SK-N-SH treated with all-trans-retinoic acid at 6 μM for 48 hours (cell line): ENCODE results near the gene KRT9.

ENCODE experiments used
- CREB5 ChIP-seq: fragments of 250-450 bp; sonication (Bioruptor Pico); IDR thresholded peaks from 2 replicates; pipeline ENCODE4 v1.5.1; 2020; ENCODE audit warnings: low read depth, mild to moderate bottlenecking, moderate library complexity
- CSRNP3 ChIP-seq: fragments of 250-450 bp; sonication (Bioruptor Pico); IDR thresholded peaks from 2 replicates; pipeline ENCODE4 v1.5.1; 2021; ENCODE audit warnings: mild to moderate bottlenecking, moderate library complexity
- OSR1 ChIP-seq: fragments of 250-450 bp; sonication (Bioruptor Pico); IDR thresholded peaks from 2 replicates; pipeline ENCODE4 v1.8.0; 2022; ENCODE audit warnings: moderate library complexity, mild to moderate bottlenecking, inconsistent platforms
- PATZ1 ChIP-seq: fragments of 250-450 bp; sonication (Bioruptor Pico); IDR thresholded peaks from 2 replicates; pipeline ENCODE4 v1.8.0; 2020; ENCODE audit warnings: mild to moderate bottlenecking, moderate library complexity, borderline replicate concordance
- TOX ChIP-seq: fragments of 250-450 bp; sonication (Bioruptor Pico); IDR thresholded peaks from 2 replicates; pipeline ENCODE4 v1.8.0; 2021; ENCODE audit warnings: mild to moderate bottlenecking, moderate library complexity, borderline replicate concordance
- ZC3H10 ChIP-seq: fragments of 250-450 bp; sonication (Bioruptor Pico); IDR thresholded peaks from 2 replicates; pipeline ENCODE4 v1.5.1; 2021; ENCODE audit warnings: mild to moderate bottlenecking, moderate library complexity
- ZFP3 ChIP-seq: fragments of 250-450 bp; sonication (Bioruptor Pico); IDR thresholded peaks from 2 replicates; pipeline ENCODE4 v1.5.0; 2020; ENCODE audit warnings: mild to moderate bottlenecking, moderate library complexity
- ZFP30 ChIP-seq: fragments of 450-650 bp; formaldehyde crosslinking; IDR thresholded peaks from 2 replicates; pipeline ENCODE4 v1.5.0; 2022; ENCODE audit warnings: mild to moderate bottlenecking, moderate library complexity
- ZNF565 ChIP-seq: fragments of 450-650 bp; formaldehyde crosslinking; conservative IDR thresholded peaks from 2 replicates; pipeline ENCODE4 v1.5.0; 2020; ENCODE audit warnings: low read depth, mild to moderate bottlenecking, moderate library complexity
- ZNF70 ChIP-seq: fragments of 450-650 bp; formaldehyde crosslinking; IDR thresholded peaks from 2 replicates; pipeline ENCODE4 v1.5.0; 2020; ENCODE audit warnings: mild to moderate bottlenecking, moderate library complexity

GRCh38 chr17:41537990-41538389 lies 33.9 kb downstream of the KRT9 start:
- no peak for TF ChIP-seq ZNF565 (CRISPR knock-in tag)
- no peak for TF ChIP-seq PATZ1
- TF ChIP-seq ZFP3 (CRISPR knock-in tag) = no peak
- TF ChIP-seq TOX (CRISPR knock-in tag) = no peak
- TF ChIP-seq OSR1 (CRISPR knock-in tag) = no peak
- no peak for TF ChIP-seq ZFP30 (CRISPR knock-in tag)
- TF ChIP-seq ZC3H10 (CRISPR knock-in tag) = no peak
- TF ChIP-seq CREB5 (CRISPR knock-in tag) = no peak
- TF ChIP-seq ZNF70 = no peak
- TF ChIP-seq CSRNP3 = no peak
